Loucy (cell line): ENCODE data around the gene AGBL5.

ENCODE experiments used
- EZH2phosphoT487 ChIP-seq: fragments of 200-600 bp; IDR thresholded peaks from 2 replicates; pipeline ENCODE4 v1.6.1; 2018; ENCODE audit warnings: antibody characterized with exemption, mild to moderate bottlenecking, moderate library complexity, borderline replicate concordance
- TF ChIP-seq, protein P1 (sequence below): fragments of 200-600 bp; sonication (generic); conservative IDR thresholded peaks from 2 replicates; pipeline ENCODE4 v1.5.1; 2014; ENCODE audit warnings: mild to moderate bottlenecking, antibody characterized with exemption, low read length

DNA sequence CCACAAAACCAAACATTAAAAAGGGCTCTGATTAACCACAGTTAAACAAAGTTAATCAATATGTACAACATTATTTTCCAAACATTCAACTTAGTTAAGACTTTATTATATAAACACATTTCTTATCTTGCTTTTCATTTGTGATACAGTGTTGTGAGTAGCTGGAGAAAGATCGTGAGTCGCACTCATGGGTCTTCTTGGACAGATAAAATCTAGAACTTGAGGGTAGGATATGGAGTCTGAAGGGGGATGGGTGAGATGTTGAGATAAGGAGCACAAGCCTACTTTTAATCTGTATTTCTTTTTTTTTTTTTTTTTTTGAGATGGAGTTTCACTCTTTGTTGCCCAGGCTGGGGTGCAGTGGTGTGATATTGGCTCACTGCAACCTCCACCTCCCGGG lies 41.3 kb upstream of the AGBL5 start:
- TF ChIP-seq, protein P1, sequence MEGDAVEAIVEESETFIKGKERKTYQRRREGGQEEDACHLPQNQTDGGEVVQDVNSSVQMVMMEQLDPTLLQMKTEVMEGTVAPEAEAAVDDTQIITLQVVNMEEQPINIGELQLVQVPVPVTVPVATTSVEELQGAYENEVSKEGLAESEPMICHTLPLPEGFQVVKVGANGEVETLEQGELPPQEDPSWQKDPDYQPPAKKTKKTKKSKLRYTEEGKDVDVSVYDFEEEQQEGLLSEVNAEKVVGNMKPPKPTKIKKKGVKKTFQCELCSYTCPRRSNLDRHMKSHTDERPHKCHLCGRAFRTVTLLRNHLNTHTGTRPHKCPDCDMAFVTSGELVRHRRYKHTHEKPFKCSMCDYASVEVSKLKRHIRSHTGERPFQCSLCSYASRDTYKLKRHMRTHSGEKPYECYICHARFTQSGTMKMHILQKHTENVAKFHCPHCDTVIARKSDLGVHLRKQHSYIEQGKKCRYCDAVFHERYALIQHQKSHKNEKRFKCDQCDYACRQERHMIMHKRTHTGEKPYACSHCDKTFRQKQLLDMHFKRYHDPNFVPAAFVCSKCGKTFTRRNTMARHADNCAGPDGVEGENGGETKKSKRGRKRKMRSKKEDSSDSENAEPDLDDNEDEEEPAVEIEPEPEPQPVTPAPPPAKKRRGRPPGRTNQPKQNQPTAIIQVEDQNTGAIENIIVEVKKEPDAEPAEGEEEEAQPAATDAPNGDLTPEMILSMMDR: no peak
- no peak for TF ChIP-seq EZH2phosphoT487
